GM23338 (cell line): ENCODE data around the gene AGAP1. TPM values are rescaled to one million over a fixed set of nuclear protein-coding genes. Genes with fewer than 3 reads are reported as not detected.

ENCODE experiments used
- ATAC-seq: fragments of 200-7000 bp; cut with Tn5 transposase; 3 replicates; pipeline ENCODE4 v1.9.1; 2020
- DNase-seq: peaks from one replicate; pipeline ENCODE4 v3.0.0-alpha.2; 2015; ENCODE audit warnings: low spot score
- H2AFZ ChIP-seq: fragments of 200-600 bp; sonication (generic); 2 replicates; pipeline ENCODE4 v1.8.0; 2016; ENCODE audit warnings: antibody characterized with exemption, mild to moderate bottlenecking, moderate library complexity
- H3F3A ChIP-seq: fragments of 200-600 bp; sonication (generic); replicated peaks from 2 replicates; pipeline ENCODE4 v1.8.0; 2017; ENCODE audit warnings: antibody characterized with exemption, mixed run types, low read depth
- H3K27ac ChIP-seq: fragments of 200-600 bp; sonication (generic); 2 replicates; pipeline ENCODE4 v1.6.1; 2016; ENCODE audit warnings: low read depth
- H3K27me3 ChIP-seq: fragments of 200-600 bp; sonication (generic); 2 replicates; pipeline ENCODE4 v1.8.0; 2016; ENCODE audit warnings: mild to moderate bottlenecking, mixed run types, moderate library complexity; ENCODE audit not compliant: insufficient read depth
- H3K36me3 ChIP-seq: fragments of 200-600 bp; sonication (generic); 2 replicates; pipeline ENCODE4 v1.8.0; 2016; ENCODE audit warnings: mild to moderate bottlenecking; ENCODE audit not compliant: insufficient read depth
- H3K4me1 ChIP-seq: fragments of 200-600 bp; sonication (generic); 2 replicates; pipeline ENCODE4 v1.8.0; 2016; ENCODE audit warnings: mild to moderate bottlenecking, moderate library complexity; ENCODE audit not compliant: insufficient read depth
- H3K4me2 ChIP-seq: fragments of 200-600 bp; sonication (generic); 2 replicates; pipeline ENCODE4 v1.7.1; 2017; ENCODE audit warnings: mixed run types
- H3K4me3 ChIP-seq: fragments of 200-600 bp; sonication (generic); 2 replicates; pipeline ENCODE4 v1.6.1; 2016; ENCODE audit warnings: mixed run types
- H3K79me2 ChIP-seq: fragments of 200-600 bp; sonication (generic); replicated peaks from 2 replicates; pipeline ENCODE4 v1.8.0; 2017; ENCODE audit warnings: mild to moderate bottlenecking; ENCODE audit not compliant: insufficient read depth
- H3K9me2 ChIP-seq: fragments of 200-600 bp; sonication (generic); 2 replicates; pipeline ENCODE4 v1.8.0; 2017; ENCODE audit not compliant: insufficient read depth
- H4K20me1 ChIP-seq: fragments of 200-600 bp; sonication (generic); replicated peaks from 2 replicates; pipeline ENCODE4 v1.8.0; 2017; ENCODE audit warnings: mild to moderate bottlenecking; ENCODE audit not compliant: insufficient read depth
- H3K27ac Mint-ChIP-seq: 2 replicates; pipeline ENCODE4 v1.8.0; 2020; ENCODE audit warnings: inconsistent platforms, mild to moderate bottlenecking, moderate library complexity, mixed read lengths
- H3K27me3 Mint-ChIP-seq: 3 replicates; pipeline ENCODE4 v1.8.0; 2022; ENCODE audit warnings: low read depth, mild to moderate bottlenecking, moderate library complexity, mixed read lengths, inconsistent platforms; ENCODE audit not compliant: insufficient read depth, poor library complexity
- H3K36me3 Mint-ChIP-seq: 3 replicates; pipeline ENCODE4 v1.8.0; 2021; ENCODE audit warnings: low read depth, mild to moderate bottlenecking, inconsistent platforms, moderate library complexity, mixed read lengths
- H3K4me1 Mint-ChIP-seq: 3 replicates; pipeline ENCODE4 v1.8.0; 2020; ENCODE audit warnings: mild to moderate bottlenecking, inconsistent platforms, mixed read lengths
- H3K4me3 Mint-ChIP-seq: 3 replicates; pipeline ENCODE4 v1.8.0; 2021; ENCODE audit warnings: moderate library complexity, mild to moderate bottlenecking, inconsistent platforms, mixed read lengths
- H3K9me3 Mint-ChIP-seq: 3 replicates; pipeline ENCODE4 v1.8.0; 2020; ENCODE audit warnings: moderate library complexity, mild to moderate bottlenecking, inconsistent platforms, mixed read lengths
- EZH2 ChIP-seq: fragments of 200-600 bp; sonication (generic); IDR thresholded peaks from one replicate; pipeline ENCODE4 v1.8.0; 2017; ENCODE audit warnings: antibody characterized with exemption, mild to moderate bottlenecking, low read depth; ENCODE audit not compliant: unreplicated experiment
- EZH2phosphoT487 ChIP-seq: fragments of 200-600 bp; sonication (generic); IDR thresholded peaks from one replicate; pipeline ENCODE4 v1.8.1; 2018; ENCODE audit warnings: antibody characterized with exemption; ENCODE audit not compliant: unreplicated experiment
- POLR2AphosphoS5 ChIP-seq: IDR thresholded peaks from 2 replicates; pipeline ENCODE4 v1.6.1; 2016; ENCODE audit warnings: antibody characterized with exemption, low read depth
- STAT1 ChIP-seq: IDR thresholded peaks from one replicate; pipeline ENCODE4 v1.6.1; 2016; ENCODE audit warnings: antibody characterized with exemption; ENCODE audit not compliant: unreplicated experiment
- ZNF114 ChIP-seq: fragments of 250-450 bp; sonication (Bioruptor Pico); IDR thresholded peaks from 2 replicates; pipeline ENCODE4 v1.5.0; 2020; ENCODE audit warnings: mild to moderate bottlenecking, moderate library complexity
- polyA plus RNA-seq: library from polyadenylated mRNA; unstranded; fragments of >200 nt; fragmentation: Nextera tagmentation; extraction: Ambion mirVana; gene quantifications from 2 replicates; pipeline ENCODE4 v1.2.1, GENCODE V29; 2016
- total RNA-seq: library from RNA; depleted of rRNA; stranded (reverse); fragments of >200 nt; shearing (Covaris generic); gene quantifications from 2 replicates; pipeline ENCODE4 v1.2.3, GENCODE V29; 2014
- TF ChIP-seq, protein P1 (sequence below): fragments of 250-450 bp; sonication (Bioruptor Pico); IDR thresholded peaks from 2 replicates; pipeline ENCODE4 v1.5.0; 2020; ENCODE audit warnings: mild to moderate bottlenecking, moderate library complexity
- TF ChIP-seq, protein P2 (sequence below): IDR thresholded peaks from 2 replicates; pipeline ENCODE4 v1.6.1; 2016; ENCODE audit warnings: antibody characterized with exemption
- TF ChIP-seq, protein P3 (sequence below), 2 experiments: fragments of 200-600 bp in 1 of 2; sonication (generic) in 1 of 2; conservative IDR thresholded peaks; 2 replicates each; pipeline versions ENCODE4 v1.5.1 to v1.6.1; 2016 to 2017; ENCODE audit warnings: antibody characterized with exemption in 2 of 2, low read depth in 2 of 2, mild to moderate bottlenecking in 2 of 2, moderate library complexity in 1 of 2

Gene AGAP1
- total and polyA plus RNA-seq, 2 experiments from 2014 or later, result 13.3 to 27.9 TPM

DNA sequence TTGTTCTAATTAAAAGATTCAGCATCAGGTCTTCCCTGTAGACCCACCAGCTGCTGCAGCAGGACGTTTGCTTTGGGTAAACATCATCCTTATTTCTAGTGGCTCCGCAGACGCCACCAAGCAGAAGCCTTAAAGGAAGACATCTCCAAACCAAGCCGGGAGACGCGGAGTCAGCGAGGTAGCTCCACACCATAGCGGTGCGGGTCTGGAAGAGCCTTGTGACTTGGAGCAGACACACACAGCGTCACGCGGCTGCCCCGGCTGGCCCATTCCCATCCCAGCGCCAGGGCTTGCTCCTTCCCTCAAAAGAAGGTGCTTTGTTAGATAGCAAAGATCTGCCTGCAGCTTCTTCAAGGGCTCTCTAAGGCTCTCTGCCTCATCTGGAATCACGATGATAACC, 437.8 kb downstream of the AGAP1 start (continued):
- TF ChIP-seq, protein P1, sequence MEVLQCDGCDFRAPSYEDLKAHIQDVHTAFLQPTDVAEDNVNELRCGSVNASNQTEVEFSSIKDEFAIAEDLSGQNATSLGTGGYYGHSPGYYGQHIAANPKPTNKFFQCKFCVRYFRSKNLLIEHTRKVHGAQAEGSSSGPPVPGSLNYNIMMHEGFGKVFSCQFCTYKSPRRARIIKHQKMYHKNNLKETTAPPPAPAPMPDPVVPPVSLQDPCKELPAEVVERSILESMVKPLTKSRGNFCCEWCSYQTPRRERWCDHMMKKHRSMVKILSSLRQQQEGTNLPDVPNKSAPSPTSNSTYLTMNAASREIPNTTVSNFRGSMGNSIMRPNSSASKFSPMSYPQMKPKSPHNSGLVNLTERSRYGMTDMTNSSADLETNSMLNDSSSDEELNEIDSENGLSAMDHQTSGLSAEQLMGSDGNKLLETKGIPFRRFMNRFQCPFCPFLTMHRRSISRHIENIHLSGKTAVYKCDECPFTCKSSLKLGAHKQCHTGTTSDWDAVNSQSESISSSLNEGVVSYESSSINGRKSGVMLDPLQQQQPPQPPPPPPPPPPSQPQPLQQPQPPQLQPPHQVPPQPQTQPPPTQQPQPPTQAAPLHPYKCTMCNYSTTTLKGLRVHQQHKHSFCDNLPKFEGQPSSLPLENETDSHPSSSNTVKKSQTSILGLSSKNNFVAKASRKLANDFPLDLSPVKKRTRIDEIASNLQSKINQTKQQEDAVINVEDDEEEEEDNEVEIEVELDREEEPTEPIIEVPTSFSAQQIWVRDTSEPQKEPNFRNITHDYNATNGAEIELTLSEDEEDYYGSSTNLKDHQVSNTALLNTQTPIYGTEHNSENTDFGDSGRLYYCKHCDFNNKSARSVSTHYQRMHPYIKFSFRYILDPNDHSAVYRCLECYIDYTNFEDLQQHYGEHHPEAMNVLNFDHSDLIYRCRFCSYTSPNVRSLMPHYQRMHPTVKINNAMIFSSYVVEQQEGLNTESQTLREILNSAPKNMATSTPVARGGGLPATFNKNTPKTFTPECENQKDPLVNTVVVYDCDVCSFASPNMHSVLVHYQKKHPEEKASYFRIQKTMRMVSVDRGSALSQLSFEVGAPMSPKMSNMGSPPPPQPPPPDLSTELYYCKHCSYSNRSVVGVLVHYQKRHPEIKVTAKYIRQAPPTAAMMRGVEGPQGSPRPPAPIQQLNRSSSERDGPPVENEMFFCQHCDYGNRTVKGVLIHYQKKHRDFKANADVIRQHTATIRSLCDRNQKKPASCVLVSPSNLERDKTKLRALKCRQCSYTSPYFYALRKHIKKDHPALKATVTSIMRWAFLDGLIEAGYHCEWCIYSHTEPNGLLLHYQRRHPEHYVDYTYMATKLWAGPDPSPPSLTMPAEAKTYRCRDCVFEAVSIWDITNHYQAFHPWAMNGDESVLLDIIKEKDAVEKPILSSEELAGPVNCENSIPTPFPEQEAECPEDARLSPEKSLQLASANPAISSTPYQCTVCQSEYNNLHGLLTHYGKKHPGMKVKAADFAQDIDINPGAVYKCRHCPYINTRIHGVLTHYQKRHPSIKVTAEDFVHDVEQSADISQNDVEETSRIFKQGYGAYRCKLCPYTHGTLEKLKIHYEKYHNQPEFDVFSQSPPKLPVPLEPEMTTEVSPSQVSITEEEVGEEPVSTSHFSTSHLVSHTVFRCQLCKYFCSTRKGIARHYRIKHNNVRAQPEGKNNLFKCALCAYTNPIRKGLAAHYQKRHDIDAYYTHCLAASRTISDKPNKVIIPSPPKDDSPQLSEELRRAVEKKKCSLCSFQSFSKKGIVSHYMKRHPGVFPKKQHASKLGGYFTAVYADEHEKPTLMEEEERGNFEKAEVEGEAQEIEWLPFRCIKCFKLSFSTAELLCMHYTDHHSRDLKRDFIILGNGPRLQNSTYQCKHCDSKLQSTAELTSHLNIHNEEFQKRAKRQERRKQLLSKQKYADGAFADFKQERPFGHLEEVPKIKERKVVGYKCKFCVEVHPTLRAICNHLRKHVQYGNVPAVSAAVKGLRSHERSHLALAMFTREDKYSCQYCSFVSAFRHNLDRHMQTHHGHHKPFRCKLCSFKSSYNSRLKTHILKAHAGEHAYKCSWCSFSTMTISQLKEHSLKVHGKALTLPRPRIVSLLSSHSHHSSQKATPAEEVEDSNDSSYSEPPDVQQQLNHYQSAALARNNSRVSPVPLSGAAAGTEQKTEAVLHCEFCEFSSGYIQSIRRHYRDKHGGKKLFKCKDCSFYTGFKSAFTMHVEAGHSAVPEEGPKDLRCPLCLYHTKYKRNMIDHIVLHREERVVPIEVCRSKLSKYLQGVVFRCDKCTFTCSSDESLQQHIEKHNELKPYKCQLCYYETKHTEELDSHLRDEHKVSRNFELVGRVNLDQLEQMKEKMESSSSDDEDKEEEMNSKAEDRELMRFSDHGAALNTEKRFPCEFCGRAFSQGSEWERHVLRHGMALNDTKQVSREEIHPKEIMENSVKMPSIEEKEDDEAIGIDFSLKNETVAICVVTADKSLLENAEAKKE, result no peak
- TF ChIP-seq, protein P2, sequence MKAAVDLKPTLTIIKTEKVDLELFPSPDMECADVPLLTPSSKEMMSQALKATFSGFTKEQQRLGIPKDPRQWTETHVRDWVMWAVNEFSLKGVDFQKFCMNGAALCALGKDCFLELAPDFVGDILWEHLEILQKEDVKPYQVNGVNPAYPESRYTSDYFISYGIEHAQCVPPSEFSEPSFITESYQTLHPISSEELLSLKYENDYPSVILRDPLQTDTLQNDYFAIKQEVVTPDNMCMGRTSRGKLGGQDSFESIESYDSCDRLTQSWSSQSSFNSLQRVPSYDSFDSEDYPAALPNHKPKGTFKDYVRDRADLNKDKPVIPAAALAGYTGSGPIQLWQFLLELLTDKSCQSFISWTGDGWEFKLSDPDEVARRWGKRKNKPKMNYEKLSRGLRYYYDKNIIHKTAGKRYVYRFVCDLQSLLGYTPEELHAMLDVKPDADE, result no peak
- TF ChIP-seq STAT1 (no peak), EZH2 (no peak)

- H3K27ac ChIP-seq, result no peak overlapping the region
- H3K27me3 Mint-ChIP-seq, result peaks cover 1% of the 10 kb centered on the region
- no peaks in the 10 kb centered on the region for H3K9me3 Mint-ChIP-seq
- no peak overlapping the region for H3K4me2 ChIP-seq
- peaks cover 4% of the 10 kb centered on the region; the same call in 1 of the 2 replicates for H3K4me1 ChIP-seq
- no peaks in the 10 kb centered on the region for H3K79me2 ChIP-seq
- H3K4me1 Mint-ChIP-seq, result peaks cover 16% of the 10 kb centered on the region
- no peak overlapping the region for H3K27ac Mint-ChIP-seq
- no peaks in the 10 kb centered on the region for H3K36me3 ChIP-seq
- peaks cover 8% of the 10 kb centered on the region; the same call in 2 of the 3 replicates for H3K36me3 Mint-ChIP-seq
- H3K4me3 Mint-ChIP-seq, result no peak overlapping the region
- H2AFZ ChIP-seq, result no peak overlapping the region
- no peak overlapping the region for H3K4me3 ChIP-seq
- H3K9me2 ChIP-seq, result no peaks in the 10 kb centered on the region
- ATAC-seq (no peak), DNase-seq (no peak)
- H4K20me1 ChIP-seq, result no peaks in the 10 kb centered on the region; the same call in 1 of the 2 replicates
- H3F3A ChIP-seq, result no peaks in the 10 kb centered on the region
- H3K27me3 ChIP-seq, result no peaks in the 10 kb centered on the region
- TF ChIP-seq POLR2AphosphoS5 (no peak), EZH2 (no peak), EZH2phosphoT487 (no peak), ZNF114 (CRISPR knock-in tag) (no peak), STAT1 (no peak)
- TF ChIP-seq, protein P3, sequence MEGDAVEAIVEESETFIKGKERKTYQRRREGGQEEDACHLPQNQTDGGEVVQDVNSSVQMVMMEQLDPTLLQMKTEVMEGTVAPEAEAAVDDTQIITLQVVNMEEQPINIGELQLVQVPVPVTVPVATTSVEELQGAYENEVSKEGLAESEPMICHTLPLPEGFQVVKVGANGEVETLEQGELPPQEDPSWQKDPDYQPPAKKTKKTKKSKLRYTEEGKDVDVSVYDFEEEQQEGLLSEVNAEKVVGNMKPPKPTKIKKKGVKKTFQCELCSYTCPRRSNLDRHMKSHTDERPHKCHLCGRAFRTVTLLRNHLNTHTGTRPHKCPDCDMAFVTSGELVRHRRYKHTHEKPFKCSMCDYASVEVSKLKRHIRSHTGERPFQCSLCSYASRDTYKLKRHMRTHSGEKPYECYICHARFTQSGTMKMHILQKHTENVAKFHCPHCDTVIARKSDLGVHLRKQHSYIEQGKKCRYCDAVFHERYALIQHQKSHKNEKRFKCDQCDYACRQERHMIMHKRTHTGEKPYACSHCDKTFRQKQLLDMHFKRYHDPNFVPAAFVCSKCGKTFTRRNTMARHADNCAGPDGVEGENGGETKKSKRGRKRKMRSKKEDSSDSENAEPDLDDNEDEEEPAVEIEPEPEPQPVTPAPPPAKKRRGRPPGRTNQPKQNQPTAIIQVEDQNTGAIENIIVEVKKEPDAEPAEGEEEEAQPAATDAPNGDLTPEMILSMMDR (conservative IDR thresholded peaks at IDR 0.05; ENCODE audit: low read depth in 2 of 2), result no peak
- TF ChIP-seq, protein P2, result no peak
Measured at GRCh38 chr2:235934059-235934773, 440.4 kb downstream of the AGAP1 start.
